NCI-H1694 treated with DMSO at 0.1 percent for 48 hours (cell line): ENCODE measurements around the gene KATNBL1.
A peak's percentile ranks its signal among the peaks of the same experiment; 100 is the strongest.

Source experiments
- DNase-seq: peaks from one replicate; lab custom pipeline; 2025; lab: John Stamatoyannopoulos, UW

KATNBL1 gene

DNA sequence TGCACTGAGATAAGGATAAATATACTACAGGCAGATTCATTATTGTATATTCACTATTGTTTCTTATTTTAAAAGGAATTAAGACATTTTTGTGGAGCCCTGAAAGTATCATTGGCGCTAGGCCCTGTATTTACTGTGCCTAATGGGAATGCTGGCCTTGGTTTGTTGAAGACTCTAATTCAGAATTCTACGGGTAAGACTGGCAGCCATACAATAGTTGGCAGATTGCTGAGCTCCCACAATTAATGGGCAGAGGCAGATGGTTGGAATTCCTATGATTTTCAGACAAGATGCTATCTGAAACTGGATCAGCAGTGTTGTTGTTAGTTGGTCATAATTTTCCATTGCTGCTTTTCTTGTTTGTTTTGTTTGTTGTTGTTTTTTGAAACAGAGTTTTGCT is 93.3 kb downstream of the KATNBL1 start:
- DNase-seq: peak; percentile 39

DNA sequence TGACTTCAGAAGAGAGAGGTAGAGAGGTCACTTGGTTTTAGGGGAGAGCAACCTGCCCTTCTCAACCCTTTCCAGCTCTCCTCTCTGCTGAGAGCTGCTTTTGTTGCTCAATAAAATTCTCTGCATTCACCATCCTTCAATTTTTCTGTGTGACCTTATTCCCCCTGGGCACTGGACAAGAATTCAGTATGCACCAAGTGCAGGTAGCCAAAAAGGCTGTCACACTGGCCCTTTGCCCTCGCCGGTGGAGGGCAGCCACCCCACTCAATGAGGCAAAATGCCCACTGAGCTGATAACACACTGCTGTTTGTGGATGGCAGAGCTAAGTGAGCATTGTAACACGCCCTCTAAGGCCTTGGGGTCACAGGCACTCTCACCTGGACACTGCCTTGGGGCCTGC is 95.2 kb downstream of the KATNBL1 start:
- no peak for DNase-seq

DNA sequence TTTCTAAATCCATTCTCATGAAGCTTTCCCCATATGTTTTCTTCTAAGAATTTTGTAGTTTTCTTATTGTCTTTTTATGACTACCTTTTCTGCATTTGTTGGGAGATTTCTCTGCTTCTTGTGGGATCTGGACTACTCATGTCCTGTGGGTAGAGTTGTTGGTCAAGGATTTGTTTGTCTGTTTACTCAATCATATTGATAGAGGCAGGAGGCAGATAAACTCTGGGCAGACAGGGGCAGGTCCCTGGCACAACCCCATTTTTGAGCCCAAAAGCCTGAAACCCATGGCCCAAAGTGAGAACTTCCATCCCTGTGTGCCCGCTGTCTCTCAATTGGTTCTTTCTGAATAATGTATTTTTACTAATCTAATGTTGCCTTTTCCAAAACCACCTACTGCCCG is 95.7 kb downstream of the KATNBL1 start:
- DNase-seq: no peak

DNA sequence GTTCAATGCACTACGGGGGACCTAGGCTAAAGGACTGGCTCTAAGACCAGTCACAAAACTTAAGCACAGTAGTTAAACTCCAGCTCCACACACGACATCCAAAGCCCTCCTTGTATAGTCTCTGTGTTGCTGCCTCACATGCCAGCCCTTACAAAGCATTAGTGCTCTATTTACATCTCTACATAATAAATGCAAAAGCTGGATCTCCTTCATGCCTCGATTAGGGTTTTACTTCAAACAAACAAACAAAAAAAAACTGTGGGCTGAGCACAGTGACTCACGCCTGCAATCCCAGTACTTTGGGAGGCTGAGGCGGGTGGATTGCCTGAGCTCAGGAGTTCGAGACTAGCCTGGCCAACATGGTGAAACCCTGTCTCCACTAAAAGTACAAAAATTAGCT is 98.4 kb downstream of the KATNBL1 start:
- no peak for DNase-seq

DNA sequence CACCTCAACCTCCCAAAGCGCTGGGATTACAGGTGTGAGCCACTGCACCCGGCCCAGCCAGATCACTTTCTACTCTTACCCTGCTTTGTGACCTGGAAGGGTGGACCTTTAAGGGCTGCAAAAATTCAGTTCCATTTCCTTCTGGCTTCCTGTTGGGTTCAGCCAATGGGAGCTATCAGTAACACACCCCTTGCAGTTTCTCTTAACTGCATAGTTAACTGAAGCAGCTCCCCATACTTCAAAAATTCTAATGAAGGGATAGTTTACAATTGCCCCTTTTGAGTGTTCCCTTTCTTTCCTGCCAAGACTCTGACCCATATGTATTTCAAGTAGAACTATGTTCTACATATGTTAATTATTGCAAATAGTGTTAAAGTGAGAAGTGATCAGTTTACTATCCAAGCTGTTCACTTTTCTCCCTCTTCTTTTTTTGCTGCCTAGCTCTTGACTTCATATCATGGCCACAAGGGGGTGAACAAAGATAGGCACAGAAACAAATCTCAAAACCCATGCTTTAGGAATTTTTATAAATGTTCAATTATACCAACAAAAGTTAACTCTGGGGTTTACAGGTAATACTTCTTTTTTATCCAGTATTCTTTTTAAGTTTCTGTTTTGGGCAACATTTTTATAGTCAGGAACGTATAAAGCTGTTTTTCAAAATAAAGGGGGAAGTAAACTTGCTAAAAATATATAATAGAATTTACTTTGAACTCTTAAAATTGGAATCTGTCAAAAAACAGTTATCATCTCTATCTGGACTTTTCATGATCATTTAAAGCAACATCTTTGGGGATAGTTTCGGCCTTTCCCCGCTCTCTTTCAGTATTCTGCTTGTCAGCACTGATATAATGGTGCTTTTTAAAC is 99.9 kb downstream of the KATNBL1 start:
- peak; percentile 10 for DNase-seq

DNA sequence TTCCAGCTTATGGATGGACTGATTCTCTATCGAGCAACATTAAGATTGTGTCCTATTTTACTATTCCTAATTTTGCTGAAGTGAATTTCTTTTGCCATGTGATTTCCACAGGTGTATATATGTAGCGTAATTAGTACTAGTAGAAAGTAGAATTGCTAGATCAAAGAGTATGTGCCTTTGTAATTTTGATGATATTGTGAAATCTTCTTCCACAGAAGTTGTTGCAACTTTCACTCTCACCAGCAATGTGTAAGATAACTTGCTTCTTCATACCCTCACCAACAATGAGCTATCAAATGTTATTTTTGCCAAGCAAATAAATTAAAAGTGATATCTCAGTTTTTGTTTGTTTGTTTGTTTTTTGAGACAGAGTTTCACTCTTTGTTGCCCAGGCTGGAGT is 102.6 kb downstream of the KATNBL1 start:
- DNase-seq: no peak

DNA sequence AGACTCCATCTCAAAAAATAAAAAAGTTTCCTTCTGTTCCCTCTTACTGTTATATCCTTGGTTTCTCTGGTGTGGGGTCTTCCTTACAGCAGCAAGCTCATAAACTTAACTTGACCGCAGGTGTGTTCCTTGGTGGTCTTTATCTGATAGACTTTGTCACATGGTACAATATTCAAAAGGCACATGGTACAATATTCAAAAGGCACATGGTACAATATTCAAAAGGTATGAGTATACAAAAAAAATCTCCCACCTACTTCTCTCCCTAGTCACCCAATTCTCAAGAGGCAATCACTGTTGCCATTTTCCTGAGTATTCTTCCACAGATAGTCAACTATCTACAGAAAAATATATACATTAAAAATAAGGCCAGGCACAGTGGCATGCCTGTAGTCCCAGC is 103.5 kb downstream of the KATNBL1 start:
- no peak for DNase-seq

DNA sequence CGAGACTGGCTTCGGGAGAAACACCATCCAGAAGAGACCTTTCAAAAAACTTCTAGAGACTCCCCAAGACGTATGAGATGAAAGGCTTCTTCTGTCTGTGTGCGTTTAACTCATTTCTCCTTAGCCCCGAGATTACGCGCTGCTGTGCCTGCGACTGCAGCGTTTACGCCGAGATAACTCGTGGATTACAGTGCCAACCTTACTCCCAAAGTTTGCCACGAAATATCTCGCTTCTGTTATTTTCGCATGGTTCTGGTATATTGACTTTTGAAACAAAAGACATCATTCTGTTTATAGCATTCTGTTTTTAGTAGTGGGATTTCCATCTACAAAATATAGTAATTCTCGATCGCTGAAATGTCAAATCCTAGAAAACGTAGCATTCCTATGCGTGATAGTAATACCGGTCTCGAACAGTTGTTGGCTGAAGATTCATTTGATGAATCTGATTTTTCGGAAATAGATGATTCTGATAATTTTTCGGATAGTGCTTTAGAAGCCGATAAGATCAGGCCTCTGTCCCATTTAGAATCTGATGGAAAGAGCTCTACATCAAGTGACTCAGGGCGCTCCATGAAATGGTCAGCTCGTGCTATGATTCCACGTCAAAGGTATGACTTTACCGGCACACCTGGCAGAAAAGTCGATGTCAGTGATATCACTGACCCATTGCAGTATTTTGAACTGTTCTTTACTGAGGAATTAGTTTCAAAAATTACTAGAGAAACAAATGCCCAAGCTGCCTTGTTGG is 107.5 kb downstream of the KATNBL1 start:
- no peak for DNase-seq

DNA sequence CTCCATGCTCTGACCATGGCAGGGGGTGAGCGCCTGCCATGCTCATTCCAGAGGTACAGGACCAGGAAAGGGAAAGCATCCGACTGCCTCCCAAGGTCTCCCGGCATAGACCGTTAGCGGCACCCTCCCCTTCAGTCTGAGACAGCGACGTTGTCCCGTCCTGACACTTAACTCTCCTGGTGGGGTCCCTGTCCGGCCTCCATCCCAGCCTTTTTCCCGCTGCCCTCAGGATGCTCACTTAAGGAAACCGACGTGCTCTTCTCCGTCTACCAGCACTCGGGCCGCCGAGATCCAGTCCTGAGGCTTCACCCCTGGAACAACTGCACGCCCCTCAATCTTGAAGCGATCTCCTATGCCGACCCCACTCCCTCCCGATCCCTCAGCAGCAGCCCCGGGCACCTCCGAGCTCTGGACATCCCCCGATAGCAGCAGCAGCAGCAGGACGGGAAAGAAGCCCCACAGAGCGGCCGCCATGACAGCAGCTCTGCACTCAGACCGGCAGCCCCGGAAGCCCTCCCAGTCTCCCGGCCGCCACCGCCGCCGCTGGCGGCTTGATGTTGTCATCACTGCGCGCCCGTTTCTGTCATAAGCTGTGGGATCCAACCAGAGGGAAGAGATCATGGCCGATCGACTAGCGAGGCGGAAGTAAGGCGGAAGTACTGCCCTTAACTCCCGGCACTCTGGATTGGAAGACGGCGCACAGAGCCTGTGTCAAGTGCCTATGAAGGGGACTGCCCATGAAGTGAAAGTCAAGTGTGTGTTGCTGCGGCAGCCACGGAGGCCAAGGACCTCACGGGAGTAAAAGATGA is 108.3 kb downstream of the KATNBL1 start, which contains the start of the genes EMC7 and PGBD4:
TSS of gene EMC7 (minus strand) at position 497 of the 809 bp plus-strand sequence. CDS start at position 474, 23 bp downstream.
TSS of gene PGBD4 (plus strand) at position 718 of the 809 bp plus-strand sequence. CDS start 449 bp downstream, outside the sequence.
- DNase-seq: peak; percentile 84

DNA sequence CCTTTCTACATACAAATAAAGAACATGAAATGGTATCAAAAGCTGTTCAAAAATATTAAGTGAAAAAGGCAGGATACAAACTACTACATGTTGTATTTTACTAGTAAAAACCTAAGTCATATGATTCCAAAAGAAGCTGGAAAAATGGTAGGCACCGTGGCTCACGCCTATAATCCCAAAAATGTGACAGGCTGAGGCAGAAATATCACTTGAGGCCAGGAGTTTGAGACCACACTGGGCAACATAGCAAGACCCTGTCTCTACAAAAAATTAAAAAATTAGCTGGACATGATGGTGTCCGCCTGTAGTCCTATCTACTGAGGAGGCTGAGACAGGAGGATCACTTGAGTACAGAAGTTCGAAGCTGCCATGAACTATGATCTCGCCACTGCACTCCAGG is 110.0 kb downstream of the KATNBL1 start:
- DNase-seq: no peak
